ENCODE results near the gene IL17RE. TPM values are rescaled to one million over a fixed set of nuclear protein-coding genes. Genes with fewer than 3 reads are reported as not detected.

The IL17RE gene
- total and polyA plus RNA-seq, 2 of the 13 experiments (the other 11 are each of a cell fraction or from before 2014, with no cell fraction given), result 14.5 to 24.1 TPM

- TF ChIP-seq PAXIP1 (CRISPR knock-in tag; conservative IDR thresholded peaks at IDR 0.05) (peak; percentile 49), ZNF567 (CRISPR knock-in tag; IDR thresholded peaks at IDR 0.05; ENCODE audit: borderline replicate concordance) (no peak), ZBTB2 (CRISPR knock-in tag; IDR thresholded peaks at IDR 0.05; ENCODE audit: low read depth) (no peak), ZNF562 (CRISPR knock-in tag; IDR thresholded peaks at IDR 0.05; ENCODE audit: borderline replicate concordance) (no peak)
Measured at GRCh38 chr3:9888540-9888939, 14.1 kb upstream of the IL17RE start (continued).

GRCh38 chr3:9889405-9889804 lies 13.2 kb upstream of the IL17RE start:
- peak overlapping the region; percentile 32 for H3K27ac ChIP-seq (ENCODE audit: extremely low read length, insufficient read depth, low read length)
- no TSS peak for BruUV-seq (replicated peaks)

More at GRCh38 chr3:9889405-9889804, 13.2 kb upstream of the IL17RE start:
- no peaks in the 10 kb centered on the region for H3K9me3 ChIP-seq (ENCODE audit: low read length)
- peak overlapping the region; percentile 76 for H3K4me2 ChIP-seq (ENCODE audit: low read depth, low read length)
- ATAC-seq, result no peak
- WGBS (ENCODE audit: low lambda C conversion rate), result 6% methylated on average over 5 of the region's 5 CpGs
- H3K4me1 ChIP-seq (ENCODE audit: insufficient read depth, low read length), result peaks cover 50% of the 10 kb centered on the region
- peak overlapping the region; percentile 98 for H3K9ac ChIP-seq (ENCODE audit: insufficient read depth, low read depth, low read length)
- H3K27me3 ChIP-seq (ENCODE audit: control insufficient read depth in 1 of 2, insufficient read depth in 2 of 2, low read length in 2 of 2), result no peaks in the 10 kb centered on the region; a peak in 1 of 5 replicates
- peak; percentile 58 for FAIRE-seq
- H4K20me1 ChIP-seq (ENCODE audit: insufficient read depth, low read length), result no peaks in the 10 kb centered on the region
- no peak for DNase-seq (ENCODE audit: low spot score)
- intact Hi-C loops (cut with micrococcal nuclease; ENCODE audit: unreplicated experiment), result no loop called here
- peaks cover 3 to 9% of the 10 kb centered on the region in 2 experiments; a peak in 4 of 5 replicates for H3K36me3 ChIP-seq (replicated peaks in 1 of 2; ENCODE audit: control insufficient read depth in 1 of 2, insufficient read depth in 2 of 2, low read length in 2 of 2)
- TF ChIP-seq CEBPB (IDR thresholded peaks at IDR 0.05; ENCODE audit: borderline replicate concordance, low read depth, low read length) (peak; percentile 76; the same call in 1 of the 2 replicates), CEBPG (CRISPR knock-in tag; IDR thresholded peaks at IDR 0.05) (peak; percentile 77), ZHX2 (IDR thresholded peaks at IDR 0.05; ENCODE audit: low read depth) (no peak), ZHX2 (CRISPR knock-in tag; IDR thresholded peaks at IDR 0.05; ENCODE audit: borderline replicate concordance) (no peak)
- CTCF ChIA-PET (ENCODE audit: low intra/inter-chr PET ratio, low total read pairs), result interaction anchor here (1.3 kb wide), 1 partner anchor 27 kb away, joined by 4 read pairs; no protein-coding TSS in a partner anchor
- H3K4me3 ChIP-seq (replicated peaks in 1 of 3; ENCODE audit: insufficient read depth in 1 of 3, low read depth in 2 of 3, low read length in 3 of 3), result peak overlapping the region in 1 of 3 experiments; percentile 13; a peak in 1 of 6 replicates
- POLR2A ChIA-PET, result interaction anchor here (0.5 to 3.8 kb wide), 10 partner anchors 8 to 88 kb away, joined by 3 to 36 read pairs (median 6); partner anchors contain the start of genes CIDEC, CRELD1, IL17RC and IL17RE
- no peak overlapping the region for H2AFZ ChIP-seq (ENCODE audit: low read length)
- in situ Hi-C loops (cut with HindIII; ENCODE audit: extremely low pct_ligation_motif_present, low pct_unique_long_range_greater_than_20kb), result no loop called here
- H3K79me2 ChIP-seq (ENCODE audit: insufficient read depth, low read length), result peaks cover 26% of the 10 kb centered on the region

Data from HepG2 (cell line).